ENCODE results near the gene DLG2.

DLG2 gene

GRCh38 chr11:83998921-83999320 lies 1628.2 kb downstream of the DLG2 start:
- in situ Hi-C loops (cut with MboI; ENCODE audit: low sequenced_read_pairs): no loop called here

GRCh38 chr11:83990160-83990733 lies 1636.9 kb downstream of the DLG2 start:
- in situ Hi-C loops (cut with MboI; ENCODE audit: low sequenced_read_pairs): no loop called here

- in situ Hi-C loops (cut with MboI; ENCODE audit: low sequenced_read_pairs): no loop called here
Measured at GRCh38 chr11:83982825-83983224, 1644.3 kb downstream of the DLG2 start.

- in situ Hi-C loops (cut with MboI; ENCODE audit: low sequenced_read_pairs): no loop called here
Measured at GRCh38 chr11:83979593-83979992, 1647.6 kb downstream of the DLG2 start.

- in situ Hi-C loops (cut with MboI; ENCODE audit: low sequenced_read_pairs): no loop called here
Measured at GRCh38 chr11:83978942-83979341, 1648.2 kb downstream of the DLG2 start.

- in situ Hi-C loops (cut with MboI; ENCODE audit: low sequenced_read_pairs): no loop called here
Measured at GRCh38 chr11:83976086-83976485, 1651.1 kb downstream of the DLG2 start.

- in situ Hi-C loops (cut with MboI; ENCODE audit: low sequenced_read_pairs): no loop called here
Measured at GRCh38 chr11:83972536-83972935, 1654.6 kb downstream of the DLG2 start.

GRCh38 chr11:83971063-83971462 lies 1656.1 kb downstream of the DLG2 start:
- in situ Hi-C loops (cut with MboI; ENCODE audit: low sequenced_read_pairs): no loop called here

- in situ Hi-C loops (cut with MboI; ENCODE audit: low sequenced_read_pairs): no loop called here
Measured at GRCh38 chr11:83970061-83970671, 1657.0 kb downstream of the DLG2 start.

GRCh38 chr11:83957038-83957900 lies 1669.9 kb downstream of the DLG2 start:
- in situ Hi-C loops (cut with MboI; ENCODE audit: low sequenced_read_pairs): no loop called here

GRCh38 chr11:83956119-83956697 lies 1670.9 kb downstream of the DLG2 start:
- in situ Hi-C loops (cut with MboI; ENCODE audit: low sequenced_read_pairs): no loop called here

GRCh38 chr11:83954780-83955179 lies 1672.4 kb downstream of the DLG2 start:
- in situ Hi-C loops (cut with MboI; ENCODE audit: low sequenced_read_pairs): no loop called here

- in situ Hi-C loops (cut with MboI; ENCODE audit: low sequenced_read_pairs): no loop called here
Measured at GRCh38 chr11:83951521-83951920, 1675.6 kb downstream of the DLG2 start.

- in situ Hi-C loops (cut with MboI; ENCODE audit: low sequenced_read_pairs): no loop called here
Measured at GRCh38 chr11:83948200-83948599, 1678.9 kb downstream of the DLG2 start.

- in situ Hi-C loops (cut with MboI; ENCODE audit: low sequenced_read_pairs): no loop called here
Measured at GRCh38 chr11:83945976-83946375, 1681.2 kb downstream of the DLG2 start.

GRCh38 chr11:83941050-83941449 lies 1686.1 kb downstream of the DLG2 start:
- in situ Hi-C loops (cut with MboI; ENCODE audit: low sequenced_read_pairs): no loop called here

- in situ Hi-C loops (cut with MboI; ENCODE audit: low sequenced_read_pairs): no loop called here
Measured at GRCh38 chr11:83938148-83938547, 1689.0 kb downstream of the DLG2 start.

GRCh38 chr11:83933008-83933407 lies 1694.1 kb downstream of the DLG2 start:
- in situ Hi-C loops (cut with MboI; ENCODE audit: low sequenced_read_pairs): no loop called here

GRCh38 chr11:83927422-83927821 lies 1699.7 kb downstream of the DLG2 start:
- in situ Hi-C loops (cut with MboI; ENCODE audit: low sequenced_read_pairs): no loop called here

- in situ Hi-C loops (cut with MboI; ENCODE audit: low sequenced_read_pairs): no loop called here
Measured at GRCh38 chr11:83924795-83925542, 1702.2 kb downstream of the DLG2 start.

GRCh38 chr11:83923961-83924360 lies 1703.2 kb downstream of the DLG2 start:
- in situ Hi-C loops (cut with MboI; ENCODE audit: low sequenced_read_pairs): no loop called here

Measured in HL-60/S4 treated with phorbol 12-myristate 13-acetate at 8.2 ng/mL for 4 days and 3 days (cell line).